Measurements from ENCODE around the gene ZNF107. TPM values are rescaled to one million over a fixed set of nuclear protein-coding genes. Genes with fewer than 3 reads are reported as not detected.

The ZNF107 gene
- polyA plus RNA-seq (2012; ENCODE audit: missing spikeins): 8.3 TPM

DNA sequence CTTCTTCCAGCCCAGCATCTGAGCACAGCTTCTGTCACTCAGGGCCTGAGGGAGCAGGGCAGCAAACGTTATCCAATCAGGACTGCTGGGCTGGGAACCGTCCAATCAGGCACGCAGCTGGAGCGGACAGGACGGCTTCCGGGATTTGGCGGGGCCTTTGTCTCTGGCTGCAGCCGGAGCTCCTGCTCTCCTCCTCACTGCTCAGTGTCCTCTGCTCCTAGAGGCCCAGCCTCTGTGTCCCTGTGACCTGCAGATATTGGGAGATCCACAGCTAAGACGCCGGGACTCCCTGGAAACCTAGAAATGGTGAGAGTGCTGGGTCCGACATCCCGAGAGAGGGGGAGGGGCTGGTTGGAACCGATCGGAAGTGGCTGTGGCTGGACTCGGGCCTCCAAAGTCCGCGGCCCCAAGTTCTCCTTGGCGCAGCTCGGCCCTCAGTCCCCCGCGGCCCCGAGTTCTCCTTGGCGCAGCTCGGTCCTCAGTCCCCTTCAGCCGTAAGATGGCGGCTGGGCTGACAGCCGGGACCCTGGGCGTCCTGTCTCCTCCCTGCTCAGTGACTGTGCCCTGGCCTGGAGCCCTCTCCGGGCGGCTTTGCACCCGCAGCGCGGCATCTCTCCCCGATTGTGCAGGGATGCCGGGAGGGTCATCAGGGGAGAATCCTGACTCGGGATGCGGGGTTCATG, at the start of gene ZNF107:
TSS of gene ZNF107 (plus strand) at position 154 of the 683 bp plus-strand sequence. CDS start at position 304, 150 bp downstream.
- DNase-seq (ENCODE audit: insufficient read length): peak; percentile 77
- FAIRE-seq: peak; percentile 95
- peak; percentile 92 for TF ChIP-seq POLR2A (IDR thresholded peaks at IDR 0.05; ENCODE audit: low read depth, low read length)
- peak; percentile 90 for TF ChIP-seq POLR2AphosphoS5 (IDR thresholded peaks at IDR 0.05; ENCODE audit: low read depth, low read length)
- peak; percentile 61; the same call in 1 of the 2 replicates for TF ChIP-seq TAF1 (IDR thresholded peaks at IDR 0.05; ENCODE audit: borderline replicate concordance, low read depth, low read length)

DNA sequence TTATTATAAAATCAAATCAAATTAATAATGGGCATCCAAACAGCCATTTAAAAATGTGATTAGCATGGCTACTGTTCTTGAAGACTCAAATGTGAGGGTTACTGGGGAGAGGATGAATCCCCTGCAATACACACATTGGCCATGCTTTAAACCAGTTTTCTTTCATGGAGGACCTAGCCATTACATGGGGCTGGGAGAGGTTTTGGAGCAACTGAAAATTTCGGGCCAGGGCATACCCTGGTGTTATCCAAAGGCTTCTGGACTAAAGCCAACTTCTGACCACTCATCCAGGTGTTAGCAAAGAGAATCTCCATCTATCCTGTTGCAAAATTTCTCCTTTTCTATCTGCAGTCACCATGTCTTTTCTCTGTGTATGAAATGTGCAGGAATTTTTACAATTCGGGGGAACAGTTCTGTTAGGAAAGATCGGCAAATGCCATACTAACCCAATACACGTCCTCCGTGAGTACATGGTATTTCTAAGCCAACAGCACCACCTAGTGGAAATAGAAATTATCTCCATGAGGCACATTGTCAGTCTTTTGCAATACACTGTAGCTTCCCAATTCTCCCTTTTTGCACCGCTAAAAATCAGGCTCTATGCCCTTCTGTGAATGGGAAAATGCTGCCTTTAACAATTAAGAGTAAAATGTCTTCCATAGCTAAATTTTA, 47.0 kb upstream of the ZNF107 start:
- no peak for FAIRE-seq
- DNase-seq (ENCODE audit: insufficient read length): no peak
- no peak for TF ChIP-seq POLR2A (IDR thresholded peaks at IDR 0.05; ENCODE audit: low read depth, low read length)
- TF ChIP-seq TAF1 (IDR thresholded peaks at IDR 0.05; ENCODE audit: borderline replicate concordance, low read depth, low read length): no peak
- TF ChIP-seq POLR2AphosphoS5 (IDR thresholded peaks at IDR 0.05; ENCODE audit: low read depth, low read length): no peak

DNA sequence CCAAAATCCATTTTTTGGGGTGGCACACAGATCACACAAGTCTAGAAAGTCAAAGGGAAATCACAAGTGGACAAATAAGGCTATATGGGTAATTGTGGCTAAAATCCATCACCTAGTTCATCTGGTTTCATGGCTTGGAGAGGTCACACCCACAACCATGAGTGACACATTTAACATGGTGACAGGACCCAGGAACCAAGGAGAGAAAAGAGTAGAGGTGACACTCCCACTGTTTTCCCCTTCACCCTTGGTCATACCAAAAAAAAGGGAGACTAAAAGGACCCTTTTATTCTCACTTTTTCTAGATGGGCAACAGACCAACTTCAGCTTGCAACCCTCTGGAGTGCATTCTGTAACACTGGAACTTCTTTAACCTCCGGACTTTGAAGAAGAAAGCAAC, 46.2 kb upstream of the ZNF107 start:
- FAIRE-seq: no peak

DNA sequence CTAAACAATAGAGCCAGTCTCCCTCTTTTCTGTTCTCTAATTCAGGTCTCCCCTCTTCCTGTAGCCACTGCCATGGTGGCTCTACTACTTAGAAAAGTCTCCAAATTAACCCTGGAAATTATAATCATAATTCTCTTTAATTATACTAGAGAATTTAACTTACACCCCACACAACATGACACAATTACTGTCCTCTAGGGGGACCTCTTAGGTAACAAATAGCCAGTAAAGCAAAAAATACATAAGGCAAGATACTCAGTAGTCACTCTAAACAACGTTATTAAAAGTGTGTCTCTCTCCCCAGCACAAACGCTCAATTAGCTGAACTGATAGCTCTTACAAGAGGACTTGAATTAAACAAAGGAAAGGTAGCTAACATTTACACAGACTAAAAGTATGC, 44.3 kb upstream of the ZNF107 start:
- TF ChIP-seq POLR2AphosphoS5 (IDR thresholded peaks at IDR 0.05; ENCODE audit: low read depth, low read length) (no peak), TAF1 (IDR thresholded peaks at IDR 0.05; ENCODE audit: borderline replicate concordance, low read depth, low read length) (no peak), POLR2A (IDR thresholded peaks at IDR 0.05; ENCODE audit: low read depth, low read length) (no peak)
- DNase-seq (ENCODE audit: insufficient read length) (no peak), FAIRE-seq (no peak)

More for the DNA sequence above, 46.2 kb upstream of the ZNF107 start:
- no peak for TF ChIP-seq POLR2A (IDR thresholded peaks at IDR 0.05; ENCODE audit: low read depth, low read length)
- no peak for TF ChIP-seq POLR2AphosphoS5 (IDR thresholded peaks at IDR 0.05; ENCODE audit: low read depth, low read length)
- TF ChIP-seq TAF1 (IDR thresholded peaks at IDR 0.05; ENCODE audit: borderline replicate concordance, low read depth, low read length): no peak
- DNase-seq (ENCODE audit: insufficient read length): no peak

DNA sequence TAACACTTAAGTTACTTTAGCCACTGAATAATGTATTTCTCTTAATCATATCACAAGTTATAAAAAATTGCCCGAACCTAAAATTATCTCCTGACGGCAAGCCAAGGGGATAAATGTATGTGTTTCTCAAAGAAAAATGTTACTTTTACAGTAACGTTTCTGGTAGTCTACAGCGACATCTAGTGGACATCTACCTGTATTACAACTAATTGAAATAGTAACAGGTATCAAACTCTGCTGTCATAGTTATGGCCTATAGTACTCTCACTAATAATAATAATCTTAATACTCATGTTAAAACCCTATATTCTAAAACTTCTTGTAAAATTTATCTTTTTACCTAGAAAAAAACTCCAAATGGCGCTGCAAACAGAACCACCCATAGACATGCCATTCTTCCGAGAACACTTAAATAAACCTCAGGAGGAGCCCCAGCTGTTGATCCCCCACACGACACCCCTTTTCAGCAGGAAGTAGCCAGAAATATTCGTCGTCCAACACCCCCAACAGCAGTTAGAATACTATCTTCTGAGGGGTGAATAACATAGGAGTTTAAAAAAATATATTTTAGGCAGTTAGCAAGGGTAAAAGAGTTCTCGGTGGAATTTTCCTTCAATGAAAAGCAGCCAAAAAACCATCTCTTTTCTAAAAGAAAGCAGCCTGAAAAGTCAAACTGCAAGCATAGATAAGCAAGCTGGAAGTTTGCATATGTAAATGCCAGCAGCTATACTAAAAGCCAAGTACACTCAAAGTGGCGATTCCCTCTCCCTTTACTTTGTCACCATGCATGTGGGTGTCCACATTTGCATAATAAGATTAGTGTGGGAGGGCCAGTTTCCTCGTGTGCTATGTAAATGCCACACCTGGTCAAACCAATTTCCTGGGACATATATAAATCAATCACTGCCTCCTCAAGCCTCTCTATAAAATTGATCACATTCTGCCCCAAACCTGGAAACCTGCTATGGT, 40.5 kb upstream of the ZNF107 start:
- DNase-seq (ENCODE audit: insufficient read length) (no peak), FAIRE-seq (no peak)
- TF ChIP-seq TAF1 (IDR thresholded peaks at IDR 0.05; ENCODE audit: borderline replicate concordance, low read depth, low read length) (no peak), POLR2A (IDR thresholded peaks at IDR 0.05; ENCODE audit: low read depth, low read length) (no peak), POLR2AphosphoS5 (IDR thresholded peaks at IDR 0.05; ENCODE audit: low read depth, low read length) (no peak)

DNA sequence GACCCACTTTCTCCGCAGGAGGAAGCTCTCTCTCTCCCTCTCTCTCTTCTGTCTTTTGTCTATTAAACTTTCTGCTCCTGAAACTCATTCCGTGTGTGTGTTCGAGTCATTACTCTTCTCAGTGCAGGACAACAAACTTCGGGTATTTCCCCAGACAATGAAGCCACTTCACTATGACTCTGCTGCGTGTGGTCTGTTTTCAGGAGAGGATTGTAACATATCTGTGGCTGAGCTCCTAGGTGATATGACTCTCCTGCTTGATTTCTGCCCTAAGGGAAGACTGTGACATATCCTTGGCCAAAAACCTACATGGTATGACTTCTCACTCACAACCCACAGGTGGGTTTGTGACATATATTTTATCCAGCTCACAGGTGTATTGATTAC, 39.9 kb upstream of the ZNF107 start:
- TF ChIP-seq POLR2A (IDR thresholded peaks at IDR 0.05; ENCODE audit: low read depth, low read length) (no peak), POLR2AphosphoS5 (IDR thresholded peaks at IDR 0.05; ENCODE audit: low read depth, low read length) (no peak), TAF1 (IDR thresholded peaks at IDR 0.05; ENCODE audit: borderline replicate concordance, low read depth, low read length) (no peak)
- DNase-seq (ENCODE audit: insufficient read length) (no peak), FAIRE-seq (no peak)

DNA sequence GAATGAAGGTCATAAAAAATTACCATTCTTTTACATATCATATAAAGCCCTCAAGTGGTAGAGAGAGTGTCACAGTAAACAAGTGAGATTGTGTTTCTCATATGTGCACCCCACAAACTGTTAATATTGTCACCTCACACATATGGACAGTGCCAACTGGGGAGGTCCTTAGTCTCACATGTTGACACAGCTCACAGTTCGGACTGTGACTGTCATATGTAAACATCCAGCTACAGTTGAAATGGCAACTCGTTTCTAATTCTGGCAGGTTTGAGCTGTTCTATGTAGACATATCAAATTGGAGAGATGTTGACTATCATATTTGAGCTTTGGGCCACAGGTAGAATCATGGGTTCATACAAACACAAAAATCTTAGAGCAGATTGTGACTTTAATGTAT, 39.4 kb upstream of the ZNF107 start:
- no peak for DNase-seq (ENCODE audit: insufficient read length)
- no peak for FAIRE-seq
- TF ChIP-seq POLR2AphosphoS5 (IDR thresholded peaks at IDR 0.05; ENCODE audit: low read depth, low read length): no peak
- no peak for TF ChIP-seq TAF1 (IDR thresholded peaks at IDR 0.05; ENCODE audit: borderline replicate concordance, low read depth, low read length)
- no peak for TF ChIP-seq POLR2A (IDR thresholded peaks at IDR 0.05; ENCODE audit: low read depth, low read length)

DNA sequence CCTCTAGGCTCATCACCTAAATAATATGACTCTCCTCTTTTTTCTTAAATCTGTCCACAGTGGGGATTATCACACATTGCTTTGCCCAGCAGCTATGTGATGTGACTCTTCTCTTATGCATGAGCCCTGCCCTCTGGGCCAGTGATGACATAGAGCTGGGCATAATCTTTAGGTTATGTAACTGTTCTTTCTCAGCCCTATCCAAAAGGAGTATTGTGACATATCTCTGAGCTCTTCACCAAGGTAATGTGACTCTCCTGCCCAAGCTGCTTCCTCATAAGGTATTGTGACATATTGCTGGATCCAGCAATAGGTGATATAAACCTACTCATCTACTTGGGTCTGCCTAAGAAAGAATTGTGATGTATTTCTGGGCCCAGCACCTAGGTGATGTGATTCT, 37.7 kb upstream of the ZNF107 start:
- no peak for TF ChIP-seq POLR2A (IDR thresholded peaks at IDR 0.05; ENCODE audit: low read depth, low read length)
- no peak for TF ChIP-seq POLR2AphosphoS5 (IDR thresholded peaks at IDR 0.05; ENCODE audit: low read depth, low read length)
- no peak for TF ChIP-seq TAF1 (IDR thresholded peaks at IDR 0.05; ENCODE audit: borderline replicate concordance, low read depth, low read length)
- FAIRE-seq: no peak
- no peak for DNase-seq (ENCODE audit: insufficient read length)

DNA sequence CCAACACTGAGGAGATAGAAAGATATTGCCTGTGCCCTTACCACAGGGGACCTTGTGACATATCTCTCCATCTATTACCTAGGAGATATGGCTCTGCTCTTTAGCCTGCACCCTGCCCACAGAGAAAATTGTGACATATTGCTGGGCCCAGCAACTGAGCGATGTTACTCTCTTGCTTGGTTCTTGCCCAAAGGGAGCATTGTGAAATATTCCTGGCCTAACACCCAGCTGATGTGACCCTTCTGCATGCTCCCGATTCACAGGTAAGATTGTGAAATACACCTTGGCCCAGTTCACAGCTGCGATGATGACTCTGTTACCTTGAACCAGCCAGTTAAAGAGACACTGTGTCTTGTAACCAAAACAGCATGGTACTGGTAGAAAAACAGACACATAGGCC, 37.2 kb upstream of the ZNF107 start:
- TF ChIP-seq TAF1 (IDR thresholded peaks at IDR 0.05; ENCODE audit: borderline replicate concordance, low read depth, low read length) (no peak), POLR2AphosphoS5 (IDR thresholded peaks at IDR 0.05; ENCODE audit: low read depth, low read length) (no peak), POLR2A (IDR thresholded peaks at IDR 0.05; ENCODE audit: low read depth, low read length) (no peak)
- FAIRE-seq: no peak
- DNase-seq (ENCODE audit: insufficient read length): no peak

DNA sequence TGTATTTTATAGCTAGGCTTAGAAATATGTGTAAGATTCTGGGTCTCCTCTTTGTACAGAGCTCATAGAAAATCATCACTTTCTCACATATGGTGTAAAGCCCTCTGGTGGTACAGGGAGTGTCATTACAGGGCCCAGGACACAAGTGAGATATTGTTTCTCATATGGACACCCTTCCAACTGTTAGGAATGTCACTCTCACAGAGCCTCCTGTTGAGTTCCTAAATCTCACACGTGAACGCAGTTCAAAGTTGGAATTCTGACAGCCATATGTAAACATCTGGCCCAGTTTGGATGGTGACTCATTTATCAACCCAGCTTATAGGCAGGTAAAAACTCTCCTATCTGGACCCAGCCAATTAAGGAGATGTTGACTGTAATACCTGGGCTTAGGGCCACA, 35.4 kb upstream of the ZNF107 start:
- TF ChIP-seq POLR2AphosphoS5 (IDR thresholded peaks at IDR 0.05; ENCODE audit: low read depth, low read length) (no peak), TAF1 (IDR thresholded peaks at IDR 0.05; ENCODE audit: borderline replicate concordance, low read depth, low read length) (no peak), POLR2A (IDR thresholded peaks at IDR 0.05; ENCODE audit: low read depth, low read length) (no peak)
- DNase-seq (ENCODE audit: insufficient read length) (no peak), FAIRE-seq (no peak)

DNA sequence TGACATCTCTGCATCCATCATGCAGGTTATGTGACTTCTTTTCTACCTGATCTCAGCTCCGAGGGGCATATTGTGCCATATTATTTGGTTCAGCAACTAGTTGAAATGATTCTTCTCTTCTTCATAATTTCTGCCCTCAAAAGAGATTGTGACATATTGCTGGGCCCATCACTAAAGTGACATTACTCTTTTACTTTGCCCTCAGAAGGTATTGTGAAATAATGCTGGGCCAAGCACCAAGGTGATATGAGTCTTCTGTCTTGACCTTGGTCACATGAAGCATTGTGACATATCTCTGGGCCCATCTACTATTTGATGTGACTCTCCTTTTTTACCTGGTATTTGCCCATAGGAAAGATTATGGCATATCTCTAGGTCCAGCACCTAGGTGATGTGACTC, 33.9 kb upstream of the ZNF107 start:
- DNase-seq (ENCODE audit: insufficient read length) (no peak), FAIRE-seq (no peak)
- TF ChIP-seq TAF1 (IDR thresholded peaks at IDR 0.05; ENCODE audit: borderline replicate concordance, low read depth, low read length) (no peak), POLR2A (IDR thresholded peaks at IDR 0.05; ENCODE audit: low read depth, low read length) (no peak)

Measured in GM12892 (cell line).